GM18870 (cell line): ENCODE measurements around the gene ABCC1.

ENCODE experiments used
- ATAC-seq: cut with Tn5 transposase; IDR thresholded peaks from one replicate; pipeline ENCODE4 v1.9.1; 2021; ENCODE audit warnings: moderate library complexity; ENCODE audit not compliant: unreplicated experiment

The ABCC1 gene

DNA sequence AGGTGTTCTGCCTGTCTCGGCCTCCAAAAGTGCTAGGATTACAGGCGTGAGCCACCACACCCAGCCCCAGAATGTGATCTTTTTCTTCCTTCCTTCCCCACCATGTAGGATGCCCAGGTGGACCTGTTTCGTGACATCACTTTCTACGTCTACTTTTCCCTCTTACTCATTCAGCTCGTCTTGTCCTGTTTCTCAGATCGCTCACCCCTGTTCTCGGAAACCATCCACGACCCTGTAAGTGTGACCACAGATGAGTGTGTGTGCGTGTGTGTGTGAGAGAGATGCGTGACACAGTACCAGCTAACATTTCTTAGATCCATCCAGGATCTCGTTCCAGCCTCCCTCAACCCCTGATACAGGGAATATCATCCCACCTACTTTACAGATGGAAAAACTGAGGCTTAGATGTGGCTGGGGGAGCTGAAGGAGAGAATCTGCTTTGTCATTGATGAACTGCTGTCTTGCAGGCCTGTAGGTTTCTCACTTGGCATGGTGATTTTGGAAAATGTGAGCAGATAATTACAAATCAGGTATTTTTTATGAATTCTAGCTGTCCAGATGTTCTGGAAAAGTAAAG is 67.1 kb downstream of the ABCC1 start:
- no peak for ATAC-seq

DNA sequence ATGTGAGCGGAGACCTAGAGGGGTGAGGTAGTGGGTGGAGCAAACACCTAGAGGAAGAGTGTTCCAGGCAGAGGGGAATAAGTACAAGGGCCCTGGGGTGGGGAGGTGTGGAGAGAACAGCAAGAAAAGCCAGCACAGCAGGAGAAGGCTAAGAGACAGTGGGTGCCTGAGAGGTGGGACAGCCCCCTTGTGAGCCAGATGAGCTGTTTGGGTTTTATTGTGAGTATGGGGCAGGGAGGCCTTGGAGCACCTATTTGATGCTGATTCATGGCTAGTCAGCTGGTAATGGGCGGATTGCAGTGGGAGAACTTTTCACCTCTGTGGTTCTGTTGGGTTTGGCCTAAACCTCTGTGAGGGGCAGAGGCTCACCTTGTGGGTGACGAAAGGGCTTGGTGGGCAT is 68.4 kb downstream of the ABCC1 start:
- ATAC-seq: no peak

DNA sequence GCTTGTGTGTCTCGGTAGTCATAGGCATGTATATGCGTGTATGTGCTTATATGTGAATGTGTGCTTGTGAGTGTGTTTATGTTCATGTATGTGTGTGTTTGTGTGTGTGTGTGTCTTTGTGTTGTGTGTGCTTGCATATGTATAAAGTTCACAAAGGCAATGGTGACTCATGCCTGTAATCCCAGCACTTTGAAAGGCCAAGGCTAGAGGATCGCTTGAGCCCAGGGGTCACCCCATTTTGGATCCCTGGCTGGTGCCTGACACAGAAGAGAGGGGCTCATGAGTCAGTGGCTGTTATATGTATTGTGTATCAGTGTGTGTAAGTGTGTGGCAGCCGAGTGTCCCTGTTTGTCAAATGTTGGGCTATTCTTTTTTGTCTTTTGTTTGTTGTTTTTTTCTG is 69.3 kb downstream of the ABCC1 start:
- ATAC-seq: no peak

DNA sequence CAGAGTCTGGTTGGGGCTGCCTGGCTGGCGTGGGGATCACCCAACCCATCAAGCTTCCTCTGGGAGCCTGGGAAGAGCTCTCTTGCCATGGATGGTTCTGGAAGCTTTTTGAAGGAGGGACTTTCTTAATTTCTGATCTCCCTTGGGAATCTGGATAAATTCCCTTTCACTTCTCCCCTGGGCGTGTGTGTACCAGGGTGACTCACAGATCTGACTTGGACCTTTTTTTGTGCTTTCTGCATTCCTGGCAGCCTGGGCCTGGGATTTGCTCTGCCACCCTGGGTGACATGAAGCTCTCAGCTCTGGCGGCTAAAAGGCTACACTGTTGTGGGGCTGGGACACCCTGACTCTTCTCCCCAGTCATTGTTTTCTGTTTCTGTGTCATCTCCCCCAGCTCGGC is 70.1 kb downstream of the ABCC1 start:
- ATAC-seq: no peak

DNA sequence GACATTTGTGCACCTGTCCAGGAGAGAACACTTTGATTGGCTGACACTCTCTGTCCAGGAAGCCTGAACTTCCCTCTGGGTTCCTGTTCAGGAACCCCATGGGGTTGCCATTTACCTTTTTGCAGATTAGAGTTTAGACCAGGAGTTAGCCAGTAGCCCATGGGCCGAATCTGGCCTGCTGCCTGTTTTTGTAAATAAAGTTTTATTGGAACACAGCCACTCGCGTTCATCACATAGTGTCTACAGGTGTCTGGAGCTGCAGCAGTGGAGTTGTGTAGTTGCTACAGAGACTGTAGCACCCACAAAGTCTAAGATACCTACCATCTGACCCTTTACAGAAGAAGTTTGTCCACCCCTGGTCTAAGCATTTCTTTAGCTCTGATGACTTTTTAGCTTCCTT is 70.9 kb downstream of the ABCC1 start:
- ATAC-seq: no peak

DNA sequence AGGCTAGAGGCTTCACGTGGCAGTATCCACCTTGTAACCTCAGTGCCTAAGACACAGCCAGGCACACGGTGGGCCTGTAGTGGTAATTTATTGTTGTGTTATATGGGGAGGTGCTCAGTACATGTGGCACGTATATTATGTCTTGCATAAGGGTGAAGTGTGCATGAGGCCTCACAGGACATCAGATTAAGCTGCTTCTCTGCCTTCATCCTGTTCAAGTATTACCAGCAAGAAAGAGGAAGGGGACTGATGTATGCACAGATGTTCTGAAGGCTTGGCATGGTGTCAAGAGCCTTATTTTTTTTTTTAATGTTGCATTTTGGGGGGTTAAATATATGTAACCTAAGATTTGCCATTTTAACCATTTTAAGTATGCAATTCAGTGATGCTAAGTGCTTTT is 71.6 kb downstream of the ABCC1 start:
- no peak for ATAC-seq

DNA sequence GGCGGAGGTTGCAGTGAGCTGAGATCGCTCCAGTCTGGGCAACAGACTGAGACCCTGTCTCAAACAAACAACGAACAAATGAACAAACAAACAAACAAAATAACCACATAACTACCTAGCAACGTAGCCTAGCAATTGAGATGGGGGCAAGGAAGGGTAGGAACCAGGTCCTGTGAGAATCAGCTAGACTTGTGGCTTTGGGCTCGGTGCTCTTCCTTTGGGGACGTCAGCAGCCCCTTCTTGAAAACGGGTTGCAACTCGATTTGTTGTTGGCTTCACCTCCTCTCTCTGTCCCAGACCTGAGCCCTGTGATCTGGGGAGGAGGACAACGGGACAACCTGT is 72.2 kb downstream of the ABCC1 start:
- no peak for ATAC-seq

DNA sequence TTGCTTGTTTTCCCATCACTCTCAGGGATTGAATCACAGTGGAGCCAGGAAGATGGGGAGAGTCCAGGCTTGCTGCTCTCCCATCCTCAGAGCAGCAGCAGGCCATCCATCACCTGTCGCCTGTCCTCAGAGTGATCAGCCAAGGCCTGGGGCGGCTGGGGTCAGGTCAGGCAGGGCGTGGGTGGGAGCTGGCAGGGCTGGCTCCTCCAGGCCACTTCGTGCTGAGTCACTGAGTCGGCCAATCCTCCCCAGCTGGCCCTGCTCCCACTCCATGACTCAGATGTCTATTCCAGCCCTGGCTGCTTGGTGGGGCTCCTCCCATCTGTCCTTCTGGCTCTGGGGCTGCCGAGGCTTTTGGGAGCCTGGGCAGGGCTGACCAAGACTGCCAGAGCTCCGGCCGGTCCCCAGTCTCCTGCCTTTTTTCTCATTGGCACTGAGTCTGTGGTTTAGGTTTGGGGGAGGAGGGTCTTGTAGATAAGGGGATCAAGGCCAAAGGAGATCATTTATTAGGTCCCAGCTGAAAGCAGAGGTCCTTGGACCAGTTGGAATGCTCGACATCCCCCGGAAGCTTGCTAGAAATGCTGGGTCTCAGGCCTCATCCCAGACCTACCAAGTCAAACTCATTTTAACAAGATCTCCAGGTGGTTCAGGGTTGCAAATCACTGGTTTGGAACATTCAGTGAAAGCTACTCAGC is 72.7 kb downstream of the ABCC1 start:
- no peak for ATAC-seq

DNA sequence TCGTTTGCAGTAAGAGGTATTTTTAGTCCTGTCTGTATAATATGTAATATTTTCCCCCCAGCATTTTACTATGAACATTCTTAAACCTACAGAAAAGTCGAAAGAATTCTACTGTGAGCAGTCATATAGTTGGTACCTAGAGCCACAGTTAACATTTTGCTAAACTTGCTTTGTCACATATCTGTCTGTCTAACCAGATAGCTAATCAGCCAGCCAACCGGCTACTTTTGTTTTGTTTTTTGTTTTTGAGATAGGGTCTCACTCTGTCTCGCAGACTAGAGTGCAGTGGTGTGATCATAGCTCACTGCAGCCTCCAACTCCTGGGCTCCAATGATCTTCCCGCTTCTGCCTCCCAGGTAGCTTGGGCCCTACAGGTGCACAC is 73.3 kb downstream of the ABCC1 start:
- ATAC-seq: no peak

DNA sequence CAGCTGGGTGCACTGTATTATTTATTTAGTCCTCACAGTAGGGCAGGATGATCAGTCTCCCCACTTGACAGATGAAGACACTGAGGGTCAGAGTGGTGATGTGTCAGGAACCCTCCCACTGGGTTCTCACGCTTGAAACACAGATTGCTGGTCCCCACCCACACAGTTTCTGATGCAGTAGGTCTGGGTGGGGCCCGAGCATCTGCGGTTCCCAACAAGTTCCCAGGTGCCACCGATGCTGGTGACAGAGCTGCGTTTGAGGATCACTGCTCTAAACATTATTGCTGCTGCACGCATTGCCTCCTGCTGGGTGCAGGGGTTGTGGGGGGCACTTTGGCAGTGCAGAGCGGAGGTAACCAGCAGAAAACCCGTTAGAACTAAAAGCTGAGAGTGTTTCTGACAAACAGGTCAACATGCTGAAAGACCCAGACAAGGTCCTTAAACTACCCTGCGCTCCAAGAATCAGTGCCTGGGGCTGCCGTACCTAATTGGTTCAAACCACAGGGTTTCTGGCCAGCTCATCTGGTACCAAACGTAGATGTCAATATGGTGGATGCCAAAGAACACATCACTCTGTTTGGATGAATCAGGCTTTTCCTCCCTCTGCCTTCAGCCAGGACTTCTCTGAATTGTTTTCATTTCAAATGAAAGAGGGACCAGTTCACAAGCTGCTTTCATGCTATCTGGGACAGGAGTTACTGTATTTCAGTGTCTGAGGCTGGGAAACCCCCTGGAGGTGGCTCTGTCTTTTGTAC is 76.0 kb downstream of the ABCC1 start:
- no peak for ATAC-seq

DNA sequence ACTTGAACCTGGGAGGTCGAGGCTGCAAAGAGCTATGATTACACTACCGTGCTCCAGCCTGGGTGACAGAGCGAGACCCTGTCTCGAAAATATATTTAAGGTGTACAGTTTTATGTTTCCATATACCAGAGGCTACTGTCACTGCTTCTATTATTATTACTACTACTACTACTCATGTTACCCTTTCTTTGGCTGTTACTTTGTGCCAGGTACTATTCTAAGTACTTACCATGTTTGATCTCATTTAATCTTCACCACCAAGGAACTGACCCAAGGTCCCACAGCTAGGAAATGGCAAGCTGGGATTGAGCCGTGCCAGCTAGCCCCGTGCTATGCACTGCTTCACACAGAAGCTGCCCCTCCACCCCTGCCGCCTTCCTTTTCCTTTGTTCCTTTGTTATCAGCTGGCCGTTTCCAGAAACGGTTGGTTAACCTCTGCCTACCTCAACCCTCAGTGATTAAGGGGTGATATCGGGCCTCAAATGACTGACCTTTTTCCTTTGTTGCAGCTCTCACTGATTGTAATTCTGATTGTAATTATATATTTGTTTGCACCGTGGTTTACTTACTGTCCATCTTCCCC is 78.4 kb downstream of the ABCC1 start:
- ATAC-seq: no peak

DNA sequence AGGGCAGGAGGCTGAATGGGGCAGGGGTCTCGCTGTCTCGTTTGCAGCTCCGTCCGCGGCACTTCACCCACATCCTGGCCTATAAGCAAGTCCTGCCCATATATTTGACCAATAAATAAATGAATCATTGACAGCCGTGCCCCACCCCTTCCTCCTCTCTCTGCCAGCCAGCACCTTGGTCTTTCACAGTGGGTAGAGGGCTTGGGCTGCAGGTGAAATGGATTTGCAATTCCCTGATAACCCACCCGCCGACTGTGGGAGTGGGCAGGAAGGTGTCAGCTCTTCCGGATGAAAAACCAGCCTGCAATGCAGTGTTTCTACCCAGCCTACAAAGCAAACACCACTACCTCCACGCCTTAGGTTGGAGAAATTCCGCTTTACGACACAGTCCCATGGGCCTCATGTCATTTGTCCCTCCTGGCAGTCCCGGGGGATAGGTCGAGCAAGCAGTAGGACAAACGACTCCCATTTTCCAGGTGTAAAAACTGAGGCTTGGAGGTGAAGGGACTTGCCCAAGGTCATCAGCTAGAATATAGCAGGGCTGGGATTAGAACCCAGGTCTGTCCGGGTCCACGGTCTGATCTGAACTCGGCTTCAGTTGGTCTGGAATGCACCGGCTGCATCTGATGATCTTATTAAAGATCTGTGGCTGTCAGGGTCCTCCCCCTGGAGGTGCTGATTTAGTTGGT is 79.0 kb downstream of the ABCC1 start:
- no peak for ATAC-seq

DNA sequence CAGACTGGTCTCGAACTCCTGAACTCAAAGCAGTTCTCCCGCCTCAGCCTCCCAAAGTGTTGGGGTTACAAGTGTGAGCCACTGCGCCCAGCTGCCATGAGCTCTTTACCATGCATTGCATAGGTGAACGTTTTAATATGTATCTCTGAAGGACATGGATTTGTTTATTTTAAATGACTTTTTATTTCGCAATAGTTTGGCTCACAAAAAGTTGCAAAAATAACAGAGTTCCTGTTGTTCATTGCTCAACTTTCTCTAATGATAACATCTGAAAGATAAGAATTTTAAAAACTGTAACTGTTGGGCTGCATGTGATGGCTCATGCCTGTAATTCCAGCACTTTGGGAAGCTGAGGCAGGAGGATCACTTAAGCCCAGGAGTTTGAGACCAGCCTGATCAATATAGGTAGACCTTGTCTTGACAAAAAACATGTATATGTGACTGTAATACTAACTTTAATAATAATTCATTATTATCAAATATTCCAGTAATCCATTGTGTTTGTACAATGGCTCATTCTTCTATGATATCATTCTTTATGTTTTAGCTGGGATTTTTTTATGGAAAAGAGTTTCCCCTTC is 80.1 kb downstream of the ABCC1 start:
- no peak for ATAC-seq

DNA sequence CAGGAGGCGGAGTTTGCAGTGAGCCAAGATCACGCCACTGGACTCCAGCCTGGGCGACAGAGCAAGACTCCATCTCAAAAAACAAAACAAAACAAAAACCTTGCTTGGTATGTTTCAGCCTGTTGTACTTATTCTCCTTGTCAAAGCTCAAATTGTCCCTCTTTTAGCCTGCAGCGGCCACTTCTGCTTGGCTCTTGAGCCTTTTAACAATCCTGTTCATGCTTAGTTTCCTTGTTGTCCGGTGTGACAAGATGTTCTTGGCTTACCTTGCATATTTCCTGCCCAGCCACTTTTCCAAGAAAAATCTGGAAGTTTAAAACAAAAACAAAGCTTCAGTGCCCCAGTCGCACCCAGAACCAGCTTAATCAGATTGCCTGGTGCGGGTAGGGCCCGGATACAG is 81.0 kb downstream of the ABCC1 start:
- no peak for ATAC-seq

DNA sequence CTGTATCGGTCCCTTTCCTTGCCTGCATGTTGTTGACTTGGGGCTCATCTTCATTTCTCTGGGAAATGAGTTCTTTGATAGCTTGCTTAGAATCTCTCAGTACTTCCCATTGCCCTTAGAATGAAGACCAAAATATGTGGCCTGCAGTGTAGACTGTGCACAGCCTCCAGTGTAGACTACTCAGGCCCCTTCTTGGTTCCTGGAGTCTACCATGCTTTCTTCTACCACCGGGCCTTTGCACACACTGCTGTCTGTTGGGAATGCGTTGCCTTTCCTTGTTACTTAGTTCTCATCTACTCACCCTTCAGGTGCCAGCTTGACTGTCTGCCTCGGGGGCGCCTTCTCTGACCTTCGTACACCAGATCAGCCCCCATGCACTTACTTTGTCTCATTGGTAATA is 82.0 kb downstream of the ABCC1 start:
- no peak for ATAC-seq

DNA sequence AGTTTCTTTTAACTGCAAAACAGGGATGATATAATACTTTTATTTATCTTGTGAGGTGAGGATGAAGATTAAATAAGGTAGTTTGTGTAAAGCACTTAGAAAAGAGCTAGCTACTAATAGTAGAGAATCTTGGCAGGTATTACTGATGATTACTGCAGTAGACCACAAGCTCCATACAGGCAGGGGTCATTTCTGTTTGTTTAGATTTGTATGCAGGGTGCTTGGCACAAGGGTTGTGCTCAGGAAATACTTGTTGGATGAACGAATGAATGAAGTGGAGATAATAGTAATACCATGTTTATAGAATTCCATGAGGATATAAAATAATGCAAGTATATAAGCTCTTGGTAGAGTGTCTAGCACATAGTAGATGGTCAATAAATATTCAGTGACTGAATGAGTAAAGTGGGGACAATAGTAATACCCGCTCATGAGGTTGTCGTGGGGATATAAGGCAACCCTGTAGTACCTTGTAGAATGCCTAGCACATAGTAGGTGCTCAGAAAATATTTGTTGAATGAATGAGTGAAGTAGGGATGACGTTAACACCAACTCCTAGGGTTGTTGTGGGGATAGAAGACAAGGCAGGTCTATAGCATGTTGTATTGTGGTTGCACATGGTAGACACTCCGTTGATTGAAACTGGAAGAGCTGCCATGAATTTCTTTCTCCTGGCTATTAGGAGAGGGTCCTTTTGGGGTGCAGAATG is 83.0 kb downstream of the ABCC1 start:
- ATAC-seq: no peak

DNA sequence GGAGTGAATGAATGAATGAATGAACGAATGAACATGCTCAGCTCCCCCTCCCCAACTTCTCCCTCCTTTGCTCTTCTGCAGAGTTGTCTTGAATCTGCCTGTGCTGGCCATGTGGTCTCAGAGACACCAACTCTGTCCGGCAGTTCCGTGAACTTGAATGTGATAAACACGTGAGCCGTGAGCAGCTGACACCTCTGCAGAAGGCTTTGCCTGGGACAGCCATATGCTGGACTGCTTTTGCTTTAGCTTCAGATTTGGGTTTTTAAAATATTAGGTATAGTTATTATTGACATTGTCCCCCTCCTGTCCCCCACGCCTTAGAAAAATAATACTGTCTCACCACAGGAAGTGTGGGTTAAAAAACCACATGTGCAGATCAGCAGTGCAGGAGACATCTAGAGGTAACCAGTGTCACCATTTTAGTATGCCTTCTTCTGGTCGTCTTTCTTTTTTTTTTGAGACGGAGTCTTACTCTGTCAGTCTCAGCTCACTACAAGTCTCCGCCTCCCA is 83.8 kb downstream of the ABCC1 start:
- ATAC-seq: no peak

DNA sequence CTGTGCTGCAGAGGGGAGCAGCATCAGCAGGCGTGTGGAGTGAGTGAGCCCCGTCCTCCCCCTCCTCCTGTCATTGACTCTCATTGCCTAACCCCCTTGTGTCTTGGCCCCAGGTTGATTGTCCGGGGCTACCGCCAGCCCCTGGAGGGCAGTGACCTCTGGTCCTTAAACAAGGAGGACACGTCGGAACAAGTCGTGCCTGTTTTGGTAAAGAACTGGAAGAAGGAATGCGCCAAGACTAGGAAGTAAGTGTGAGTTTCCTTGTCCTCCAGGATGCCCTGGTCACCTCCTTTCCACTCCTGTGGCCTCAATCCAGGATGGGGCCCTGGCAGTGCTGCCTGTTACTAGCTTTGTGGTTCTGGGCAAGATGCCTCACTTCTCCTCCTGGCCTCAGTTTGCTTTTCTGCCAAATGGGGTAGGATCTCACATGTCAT is 87.0 kb downstream of the ABCC1 start:
- ATAC-seq: no peak

DNA sequence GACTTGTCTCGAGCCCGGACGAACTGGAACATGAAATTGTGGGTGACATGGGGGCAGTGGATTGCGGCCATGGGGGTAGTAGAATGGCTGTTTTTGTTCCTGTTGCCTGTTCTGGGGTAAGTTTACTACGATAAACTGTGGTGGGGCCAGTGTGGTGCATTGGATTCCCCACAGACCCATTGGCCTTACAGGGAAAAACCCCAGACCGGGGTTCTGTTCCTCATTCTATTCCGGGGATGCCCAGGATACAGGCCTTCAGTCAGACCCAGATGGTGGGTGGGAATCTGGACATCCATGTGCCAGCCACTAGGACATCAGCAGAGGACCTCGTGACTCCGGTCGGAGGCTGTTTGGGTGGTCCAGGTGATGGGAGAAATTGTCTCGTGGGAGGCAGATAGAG is 88.1 kb downstream of the ABCC1 start:
- no peak for ATAC-seq

DNA sequence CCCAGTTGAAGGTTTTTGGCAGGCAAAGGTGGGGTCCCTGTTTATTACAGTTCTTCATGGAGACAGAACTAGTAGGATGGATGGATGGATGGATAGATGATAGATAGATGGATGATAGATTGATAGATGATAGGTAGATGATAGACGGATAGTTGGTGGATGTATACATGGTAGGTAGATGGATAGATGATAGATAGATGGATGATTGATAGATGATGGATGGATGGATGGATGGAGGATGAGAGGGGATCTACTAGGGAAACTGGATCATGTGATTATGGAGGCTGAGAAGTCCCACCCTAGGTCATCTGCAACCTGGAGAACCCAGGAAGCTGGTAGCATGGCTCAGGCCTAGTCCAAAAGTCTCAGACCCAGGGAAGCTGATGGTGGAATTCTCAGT is 88.6 kb downstream of the ABCC1 start:
- ATAC-seq: no peak
